H9 (cell line): ENCODE measurements around the gene FGF22. TPM values are rescaled to one million over a fixed set of nuclear protein-coding genes. Genes with fewer than 3 reads are reported as not detected.

Experiments
- DNase-seq: peaks from one replicate; pipeline ENCODE4 v3.0.0-alpha.2; 2017
- H2AFZ ChIP-seq: one replicate; pipeline ENCODE4 v1.6.1; 2013; ENCODE audit warnings: mild to moderate bottlenecking, low read length, control low read depth, moderate library complexity
- H2AK5ac ChIP-seq: 2 replicates; pipeline ENCODE4 v1.6.1; 2013; ENCODE audit warnings: low read length, control low read depth, mixed read lengths; ENCODE audit not compliant: insufficient read length
- H2BK120ac ChIP-seq: one replicate; pipeline ENCODE4 v1.6.1; 2013; ENCODE audit warnings: low read depth, mild to moderate bottlenecking, low read length, control low read depth, inconsistent platforms; ENCODE audit not compliant: poor library complexity, severe bottlenecking
- H2BK12ac ChIP-seq: 2 replicates; pipeline ENCODE4 v1.6.1; 2013; ENCODE audit warnings: low read length, control low read depth, mixed read lengths, low read depth; ENCODE audit not compliant: insufficient read length
- H2BK15ac ChIP-seq: 2 replicates; pipeline ENCODE4 v1.6.1; 2013; ENCODE audit warnings: low read depth, low read length, control low read depth
- H2BK20ac ChIP-seq: one replicate; pipeline ENCODE4 v1.6.1; 2013; ENCODE audit warnings: low read depth, mild to moderate bottlenecking, low read length, control low read depth, inconsistent platforms; ENCODE audit not compliant: poor library complexity, severe bottlenecking
- H2BK5ac ChIP-seq: 2 replicates; pipeline ENCODE4 v1.6.1; 2013; ENCODE audit warnings: low read length, control low read depth, mixed read lengths; ENCODE audit not compliant: insufficient read length
- H3K14ac ChIP-seq: 2 replicates; pipeline ENCODE4 v1.6.1; 2013; ENCODE audit warnings: low read length, control low read depth; ENCODE audit not compliant: insufficient read depth
- H3K18ac ChIP-seq: 2 replicates; pipeline ENCODE4 v1.6.1; 2013; ENCODE audit warnings: low read depth, mild to moderate bottlenecking, mixed read lengths, low read length, control low read depth; ENCODE audit not compliant: insufficient read length
- H3K23ac ChIP-seq: 2 replicates; pipeline ENCODE4 v1.6.1; 2013; ENCODE audit warnings: low read length, control low read depth, mixed read lengths, low read depth; ENCODE audit not compliant: insufficient read length
- H3K23me2 ChIP-seq: 2 replicates; pipeline ENCODE4 v1.6.1; 2013; ENCODE audit warnings: low read depth, mild to moderate bottlenecking, mixed read lengths, low read length, control low read depth; ENCODE audit not compliant: insufficient read length, poor library complexity, severe bottlenecking
- H3K27ac ChIP-seq: 2 replicates; pipeline ENCODE4 v1.5.1; 2013; ENCODE audit warnings: low read length, control low read depth, mixed read lengths, low read depth; ENCODE audit not compliant: insufficient read length
- H3K27me3 ChIP-seq: 2 replicates; pipeline ENCODE4 v1.6.1; 2013; ENCODE audit warnings: low read length, control low read depth, inconsistent platforms; ENCODE audit not compliant: insufficient read depth
- H3K4ac ChIP-seq: 2 replicates; pipeline ENCODE4 v1.6.1; 2013; ENCODE audit warnings: low read depth, mild to moderate bottlenecking, control low read depth, inconsistent platforms, low read length, moderate library complexity
- H3K4me1 ChIP-seq: 2 replicates; pipeline ENCODE4 v1.6.1; 2013; ENCODE audit warnings: low read length, control low read depth, inconsistent platforms; ENCODE audit not compliant: insufficient read depth
- H3K4me2 ChIP-seq: 2 replicates; pipeline ENCODE4 v1.6.1; 2013; ENCODE audit warnings: low read length, control low read depth, mixed read lengths; ENCODE audit not compliant: insufficient read length, insufficient read depth
- H3K56ac ChIP-seq: 2 replicates; pipeline ENCODE4 v1.6.1; 2013; ENCODE audit warnings: low read depth, mild to moderate bottlenecking, mixed read lengths, low read length, control low read depth; ENCODE audit not compliant: insufficient read length
- H3K79me1 ChIP-seq: 2 replicates; pipeline ENCODE4 v1.6.1; 2013; ENCODE audit warnings: low read depth, mild to moderate bottlenecking, moderate library complexity, low read length, control low read depth, inconsistent platforms; ENCODE audit not compliant: insufficient read depth, poor library complexity, severe bottlenecking
- H3K79me2 ChIP-seq: 2 replicates; pipeline ENCODE4 v1.6.1; 2013; ENCODE audit warnings: low read length, control low read depth, inconsistent platforms; ENCODE audit not compliant: insufficient read depth
- H3K9ac ChIP-seq: 2 replicates; pipeline ENCODE4 v1.6.1; 2013; ENCODE audit warnings: low read length, control low read depth, mixed read lengths; ENCODE audit not compliant: insufficient read length; ENCODE audit errors: extremely low read depth
- H3K9me3 ChIP-seq: one replicate; pipeline ENCODE4 v1.6.1; 2013; ENCODE audit warnings: low read depth, low read length, inconsistent platforms; ENCODE audit not compliant: control insufficient read depth
- H3T11ph ChIP-seq: one replicate; pipeline ENCODE4 v1.6.1; 2013; ENCODE audit warnings: mild to moderate bottlenecking, low read length, control low read depth, inconsistent platforms
- H4K20me1 ChIP-seq: one replicate; pipeline ENCODE4 v1.6.1; 2013; ENCODE audit not compliant: control insufficient read depth, insufficient read length, insufficient read depth
- H4K5ac ChIP-seq: 2 replicates; pipeline ENCODE4 v1.6.1; 2013; ENCODE audit warnings: low read depth, mild to moderate bottlenecking, mixed read lengths, low read length, control low read depth; ENCODE audit not compliant: insufficient read length
- H4K8ac ChIP-seq: replicated peaks from 2 replicates; pipeline ENCODE4 v1.6.1; 2013; ENCODE audit warnings: low read length, control low read depth, mixed read lengths, low read depth; ENCODE audit not compliant: insufficient read length
- H4K91ac ChIP-seq: 2 replicates; pipeline ENCODE4 v1.6.1; 2013; ENCODE audit warnings: low read depth, mild to moderate bottlenecking, moderate library complexity, mixed read lengths, low read length, control low read depth; ENCODE audit not compliant: insufficient read length
- H3K27ac Mint-ChIP-seq, 3 experiments: 2 replicates in 2 of 3; 3 replicates in 1 of 3; pipeline ENCODE4 v1.8.0; 2020 to 2021; ENCODE audit warnings: mixed read lengths in 3 of 3, mild to moderate bottlenecking in 1 of 3, moderate library complexity in 1 of 3
- H3K27me3 Mint-ChIP-seq: 2 replicates; pipeline ENCODE4 v1.8.0; 2021; ENCODE audit warnings: low read depth, mild to moderate bottlenecking, moderate library complexity, mixed read lengths
- H3K36me3 Mint-ChIP-seq, 3 experiments: 2 replicates in 2 of 3; 3 replicates in 1 of 3; pipeline ENCODE4 v1.8.0; 2020 to 2021; ENCODE audit warnings: low read depth in 3 of 3, mixed read lengths in 3 of 3; ENCODE audit not compliant: insufficient read depth in 1 of 3
- H3K4me1 Mint-ChIP-seq, 2 experiments: 2 replicates each; pipeline ENCODE4 v1.8.0; 2020; ENCODE audit warnings: mixed read lengths in 2 of 2
- H3K4me3 Mint-ChIP-seq, 2 experiments: 2 replicates in 1 of 2; 3 replicates in 1 of 2; pipeline ENCODE4 v1.8.0; 2020 to 2021; ENCODE audit warnings: mild to moderate bottlenecking in 2 of 2, mixed read lengths in 2 of 2, moderate library complexity in 1 of 2
- H3K9me3 Mint-ChIP-seq, 2 experiments: 2 replicates in 1 of 2; 3 replicates in 1 of 2; pipeline ENCODE4 v1.8.0; 2020; ENCODE audit warnings: mild to moderate bottlenecking in 2 of 2, mixed read lengths in 2 of 2, moderate library complexity in 1 of 2
- CTCF ChIP-seq: fragments of 200-600 bp; sonication (generic); conservative IDR thresholded peaks from 3 replicates; pipeline ENCODE4 v1.8.0; 2021; ENCODE audit warnings: antibody characterized with exemption, mild to moderate bottlenecking
- WGBS: extraction: QIAGEN DNeasy Blood & Tissue Kit; methylation state at CpG from one replicate; pipeline ENCODE4 v1.1.7; 2013; ENCODE audit warnings: missing lambda C conversion rate, low lambda C conversion rate, mixed read lengths; ENCODE audit not compliant: insufficient read length; ENCODE audit errors: extremely low coverage; 5-methylcytosine and 5-hydroxymethylcytosine counted together
- total RNA-seq: library from RNA; stranded (reverse); gene quantifications from 2 replicates; pipeline ENCODE4 v1.2.1, GENCODE V29; 2021

FGF22 gene
- total RNA-seq, 1 experiment from 2014 or later: 0.72 TPM

- no peaks in the 10 kb centered on the region for H3K9me3 Mint-ChIP-seq
- H3K36me3 Mint-ChIP-seq: peaks cover 21 to 55% (median 42%) of the 10 kb centered on the region in 3 experiments
- no CpG with 5 or more reads among the region's 19 CpGs for WGBS
- no peak overlapping the region for H3K4me2 ChIP-seq
- no peaks in the 10 kb centered on the region for H3K27me3 ChIP-seq
- H3K79me1 ChIP-seq: no peaks in the 10 kb centered on the region
- no peak overlapping the region for H3K27ac ChIP-seq
- H2BK120ac ChIP-seq: no peak overlapping the region
- H2BK12ac ChIP-seq: no peak overlapping the region
- no peak overlapping the region for H3K23ac ChIP-seq
- H2AFZ ChIP-seq: no peak overlapping the region
- H3K9me3 ChIP-seq: no peaks in the 10 kb centered on the region
- no peaks in the 10 kb centered on the region for H3K23me2 ChIP-seq
- no peak overlapping the region for H2BK20ac ChIP-seq
- no peak overlapping the region for H2AK5ac ChIP-seq
- H2BK15ac ChIP-seq: no peak overlapping the region
- no peak for TF ChIP-seq CTCF
- no peak for DNase-seq
- no peak overlapping the region for H3K14ac ChIP-seq
- H3K79me2 ChIP-seq: no peaks in the 10 kb centered on the region
- no peak overlapping the region for H3K4me3 Mint-ChIP-seq
- H4K8ac ChIP-seq: no peak overlapping the region
- H3K27me3 Mint-ChIP-seq: no peaks in the 10 kb centered on the region
- no peak overlapping the region for H3K56ac ChIP-seq
- no peak overlapping the region for H3K27ac Mint-ChIP-seq
- H3K4me1 Mint-ChIP-seq: no peaks in the 10 kb centered on the region
- H3K4me1 ChIP-seq: no peaks in the 10 kb centered on the region
- H2BK5ac ChIP-seq: no peak overlapping the region
- H3K18ac ChIP-seq: no peak overlapping the region
- H4K91ac ChIP-seq: no peak overlapping the region
- H3K9ac ChIP-seq: no peak overlapping the region
- no peaks in the 10 kb centered on the region for H4K20me1 ChIP-seq
- H3T11ph ChIP-seq: no peak overlapping the region
- H4K5ac ChIP-seq: no peak overlapping the region
- H3K4ac ChIP-seq: no peak overlapping the region
Observed at GRCh38 chr19:618247-618619, 21.4 kb upstream of the FGF22 start.
